K562 (cell line): ENCODE data around the gene DCAF8. TPM values are rescaled to one million over a fixed set of nuclear protein-coding genes. Genes with fewer than 3 reads are reported as not detected.

Experiments used
- ATAC-seq: fragments of 200-7000 bp; cut with Tn5 transposase; 3 replicates; pipeline ENCODE4 v1.9.1; 2020; ENCODE audit warnings: moderate library complexity
- BruUV-seq: library from RNA; stranded (reverse); fragments of 400-500 nt; replicated peaks from 2 replicates; lab custom pipeline; 2021; lab: Mats Ljungman, UMichigan
- CTCF ChIA-PET: fragments of 300-600 bp; formaldehyde crosslinking; extraction: SDS; loops from one replicate; lab custom pipeline; 2021; ENCODE audit warnings: low intra/inter-chr PET ratio; lab: Yijun Ruan, JAX
- POLR2A ChIA-PET: fragments of 300-600, 350-650 bp; sonication (Branson Sonifier 250); formaldehyde crosslinking; extraction: SDS; loops from one replicate; lab custom pipeline; 2021; ENCODE audit warnings: antibody characterized with exemption, inconsistent platforms; lab: Yijun Ruan, JAX
- DNase-seq, 4 experiments: peaks; one replicate each; pipeline versions ENCODE4 v3.0.0 to v3.0.0-alpha.2; 2011 to 2018; ENCODE audit warnings: low spot score in 3 of 4, mixed read lengths in 3 of 4; ENCODE audit errors: extremely low read depth in 1 of 4
- FAIRE-seq: peaks from 2 replicates; lab custom pipeline; 2011; peaks lifted over from hg19 to GRCh38; lab: Jason Lieb, UNC
- H2AFZ ChIP-seq: 2 replicates; pipeline ENCODE4 v1.6.0; 2011; ENCODE audit warnings: low read depth, low read length, control low read depth, inconsistent platforms
- H3K27ac ChIP-seq: fragments of 200-600 bp; 3 replicates; pipeline ENCODE4 v1.8.0; 2011; ENCODE audit warnings: low read depth, mild to moderate bottlenecking, control low read depth, inconsistent platforms, low read length, moderate library complexity, mixed read lengths; ENCODE audit errors: extremely low read depth
- H3K27me3 ChIP-seq, 2 experiments: fragments of 300-600 bp in 1 of 2; 2 replicates in 1 of 2; 3 replicates in 1 of 2; pipeline versions ENCODE4 v1.6.0 to v1.8.0; 2011; ENCODE audit warnings: inconsistent platforms in 2 of 2, low read length in 2 of 2, mild to moderate bottlenecking in 1 of 2, mixed read lengths in 1 of 2, moderate library complexity in 1 of 2; ENCODE audit not compliant: control insufficient read depth in 2 of 2, insufficient read depth in 2 of 2
- H3K36me3 ChIP-seq: fragments of 300-600 bp; 3 replicates; pipeline ENCODE4 v1.8.0; 2011; ENCODE audit warnings: mild to moderate bottlenecking, low read length, inconsistent platforms; ENCODE audit not compliant: control insufficient read depth, insufficient read depth
- H3K4me1 ChIP-seq, 2 experiments: fragments of 200-600 bp in 1 of 2; replicated peaks in 1 of 2; 2 replicates in 1 of 2; 3 replicates in 1 of 2; pipeline versions ENCODE4 v1.5.1 to v1.8.0; 2011; ENCODE audit warnings: inconsistent platforms in 2 of 2, low read length in 2 of 2, mild to moderate bottlenecking in 1 of 2, mixed read lengths in 1 of 2, moderate library complexity in 1 of 2; ENCODE audit not compliant: control insufficient read depth in 2 of 2, insufficient read depth in 2 of 2
- H3K4me2 ChIP-seq: 2 replicates; pipeline ENCODE4 v1.6.1; 2011; ENCODE audit warnings: low read length, control low read depth, inconsistent platforms, mixed read lengths; ENCODE audit not compliant: insufficient read depth
- H3K4me3 ChIP-seq: fragments of 200-600 bp; sonication (generic), shearing (Covaris generic); 2 replicates; pipeline ENCODE4 v1.5.1; 2016; ENCODE audit warnings: control low read depth, inconsistent platforms
- H3K79me2 ChIP-seq: fragments of 200-600 bp; 3 replicates; pipeline ENCODE4 v1.8.0; 2011; ENCODE audit warnings: low read length, inconsistent platforms; ENCODE audit not compliant: control insufficient read depth, insufficient read depth
- H3K9ac ChIP-seq, 2 experiments: 2 replicates each; pipeline versions ENCODE4 v1.6.0 to v1.6.1; 2011; ENCODE audit warnings: low read depth in 2 of 2, low read length in 2 of 2, control low read depth in 1 of 2, inconsistent platforms in 1 of 2, mild to moderate bottlenecking in 1 of 2, mixed read lengths in 1 of 2; ENCODE audit not compliant: insufficient read depth in 1 of 2
- H3K9me1 ChIP-seq: one replicate; pipeline ENCODE4 v1.6.0; 2011; ENCODE audit warnings: inconsistent platforms, mild to moderate bottlenecking, low read length, moderate library complexity; ENCODE audit not compliant: control insufficient read depth, insufficient read depth
- H3K9me3 ChIP-seq: replicated peaks from 2 replicates; pipeline ENCODE4 v1.5.1; 2011; ENCODE audit warnings: low read depth, low read length, inconsistent platforms; ENCODE audit not compliant: control insufficient read depth, insufficient read depth
- H4K20me1 ChIP-seq: replicated peaks from 2 replicates; pipeline ENCODE4 v1.6.1; 2011; ENCODE audit warnings: low read length, inconsistent platforms, mixed read lengths; ENCODE audit not compliant: control insufficient read depth, insufficient read depth
- CBFA2T3 ChIP-seq: fragments of 450-650 bp; IDR thresholded peaks from 2 replicates; pipeline ENCODE4 v1.6.1; 2017
- CBX3 ChIP-seq, 2 experiments: IDR thresholded peaks; 1 replicate in 1 of 2; 2 replicates in 1 of 2; pipeline ENCODE4 v1.6.1; 2012; ENCODE audit warnings: inconsistent platforms in 2 of 2, low read length in 2 of 2, borderline replicate concordance in 1 of 2, control low read depth in 1 of 2
- FOS ChIP-seq: IDR thresholded peaks from 3 replicates; pipeline ENCODE4 v1.6.1; 2011; ENCODE audit not compliant: insufficient read length; ENCODE audit errors: extremely low read depth
- GATA2 ChIP-seq: sonication (generic); formaldehyde crosslinking; IDR thresholded peaks from 2 replicates; pipeline ENCODE4 v1.4.0; 2020; ENCODE audit warnings: mild to moderate bottlenecking, missing genetic modification reagents
- JUN ChIP-seq, 2 experiments: sonication (generic) in 1 of 2; formaldehyde crosslinking in 1 of 2; IDR thresholded peaks; 2 replicates each; pipeline versions ENCODE4 v1.6.1 to v1.8.0; 2012 to 2022; ENCODE audit warnings: borderline replicate concordance in 2 of 2, mild to moderate bottlenecking in 2 of 2, improper control_type of control experiment in 1 of 2, low read depth in 1 of 2, low read length in 1 of 2, missing genetic modification reagents in 1 of 2
- MITF ChIP-seq: IDR thresholded peaks from 2 replicates; pipeline ENCODE4 v1.6.1; 2014; ENCODE audit warnings: antibody characterized with exemption
- MTA2 ChIP-seq: fragments of 450-650 bp; IDR thresholded peaks from 2 replicates; pipeline ENCODE4 v1.6.1; 2016; ENCODE audit warnings: low read depth
- NFE2L1 ChIP-seq: fragments of 450-650 bp; IDR thresholded peaks from 2 replicates; pipeline ENCODE4 v1.6.1; 2016; ENCODE audit warnings: missing genetic modification characterization, low read depth, mild to moderate bottlenecking, missing compliant biosample characterization, moderate library complexity, borderline replicate concordance
- PHTF2 ChIP-seq: fragments of 250-450 bp; sonication (Bioruptor Pico); IDR thresholded peaks from 2 replicates; pipeline ENCODE4 v1.5.0; 2021; ENCODE audit warnings: mild to moderate bottlenecking
- PPARD ChIP-seq: fragments of 250-450 bp; sonication (Bioruptor Pico); IDR thresholded peaks from 2 replicates; pipeline ENCODE4 v1.8.0; 2022; ENCODE audit warnings: inconsistent platforms, mild to moderate bottlenecking, moderate library complexity
- SMARCE1 ChIP-seq: fragments of 450-650 bp; IDR thresholded peaks from 2 replicates; pipeline ENCODE4 v1.7.1; 2016; ENCODE audit warnings: mild to moderate bottlenecking
- SRSF3 ChIP-seq: fragments of 200-400 bp; formaldehyde crosslinking; IDR thresholded peaks from 2 replicates; pipeline ENCODE4 v1.6.1; 2016; ENCODE audit warnings: mild to moderate bottlenecking, low read length, moderate library complexity; ENCODE audit not compliant: insufficient read depth
- U2AF2 ChIP-seq: fragments of 200-400 bp; formaldehyde crosslinking; optimal IDR thresholded peaks from 2 replicates; pipeline ENCODE3; 2017; ENCODE audit warnings: low read depth, mild to moderate bottlenecking, low read length
- ZBED1 ChIP-seq: IDR thresholded peaks from 2 replicates; pipeline ENCODE4 v1.6.1; 2014
- ZNF133 ChIP-seq: fragments of 250-450 bp; sonication (Bioruptor Pico); IDR thresholded peaks from 2 replicates; pipeline ENCODE4 v1.4.0; 2020; ENCODE audit warnings: mild to moderate bottlenecking
- ZNF232 ChIP-seq: sonication (generic); formaldehyde crosslinking; IDR thresholded peaks from 2 replicates; pipeline ENCODE4 v1.8.0; 2022; ENCODE audit warnings: mild to moderate bottlenecking, missing genetic modification reagents
- ZNF696 ChIP-seq: fragments of 250-450 bp; sonication (Bioruptor Pico); conservative IDR thresholded peaks from 2 replicates; pipeline ENCODE4 v1.4.0; 2020; ENCODE audit warnings: mild to moderate bottlenecking, moderate library complexity
- WGBS: fragments of 100-300 bp; shearing (Covaris generic); methylation state at CpG from one replicate; pipeline ENCODE4 v1.1.6; 2016; ENCODE audit warnings: low coverage, mixed read lengths; ENCODE audit not compliant: insufficient coverage; ENCODE audit errors: missing lambda C conversion rate; 5-methylcytosine and 5-hydroxymethylcytosine counted together
- in situ Hi-C: fragments of 300-500 bp; cut with MboI; formaldehyde crosslinking; loops from 4 replicates; pipeline ENCODE4 v1.15.0; 2018; ENCODE audit warnings: inconsistent platforms, mixed read lengths
- intact Hi-C: fragments of 100-400 bp; cut with micrococcal nuclease; formaldehyde crosslinking; loops from 2 replicates; pipeline ENCODE4 v1.14.2; 2022
- polyA plus RNA-seq, 8 experiments: library from polyadenylated mRNA; depleted of rRNA in 4 of 8; stranded (reverse) in 5 of 8; unstranded in 3 of 8; fragments of >200 nt; fragmentation: Nextera tagmentation in 2 of 8; fragmentation: Illumina TruSeq in 1 of 8; extraction: Ambion mirVana in 2 of 8; extraction: Trizol in 1 of 8; gene quantifications; 2 replicates each; pipeline versions ENCODE4 v1.2.1 to v1.2.3, GENCODE V29; 2011 to 2014; ENCODE audit warnings: inconsistent platforms in 1 of 8, missing spikeins in 1 of 8
- total RNA-seq, 7 experiments: library from RNA; depleted of rRNA in 6 of 7; stranded (reverse); fragments of >200 nt in 6 of 7; fragmentation: Illumina TruSeq in 2 of 7; extraction: Trizol in 2 of 7; gene quantifications; 2 replicates each; pipeline versions ENCODE4 v1.2.1 to v1.2.3, GENCODE V29; 2011 to 2021; ENCODE audit warnings: low replicate concordance in 1 of 7

Gene DCAF8
- total and polyA plus RNA-seq, 9 of the 15 experiments (the other 6 are each of a cell fraction or from before 2014, with no cell fraction given), result 11.6 to 149 (median 81.3) TPM

GRCh38 chr1:160307118-160307791 is 44.9 kb upstream of the DCAF8 start (continued):
- TF ChIP-seq MITF (no peak), GATA2 (no peak), ZBED1 (no peak), CBFA2T3 (no peak), PHTF2 (no peak), MTA2 (no peak), ZNF133 (CRISPR knock-in tag) (no peak)

- POLR2A ChIA-PET, result interaction anchor here (1.0 kb wide), 1 partner anchor 16 kb away, joined by 3 read pairs; no protein-coding TSS in a partner anchor
- H3K27ac ChIP-seq, result no peak overlapping the region
- intact Hi-C loops, result no loop called here
- no peak for TF ChIP-seq PPARD
- no peak for TF ChIP-seq NFE2L1 (tag)
- no peak for TF ChIP-seq SRSF3
- no peak for TF ChIP-seq SMARCE1
- TF ChIP-seq ZNF232 (CRISPR knock-in tag), result no peak
- no peak for TF ChIP-seq JUN (IDR thresholded peaks at IDR 0.05; ENCODE audit: borderline replicate concordance, low read depth, low read length)
- no peak for TF ChIP-seq JUN (CRISPR knock-in tag; IDR thresholded peaks at IDR 0.05; ENCODE audit: borderline replicate concordance)
- no peak for TF ChIP-seq CBX3 (IDR thresholded peaks at IDR 0.05; ENCODE audit: borderline replicate concordance in 1 of 2, low read length in 2 of 2)
- TF ChIP-seq ZNF696, result no peak
- no peak for TF ChIP-seq FOS
- TF ChIP-seq U2AF2, result no peak
- H3K4me2 ChIP-seq, result no peak overlapping the region
- in situ Hi-C loops, result no loop called here
- no peaks in the 10 kb centered on the region for H3K9me3 ChIP-seq
- H3K36me3 ChIP-seq, result peaks cover 84% of the 10 kb centered on the region
- no peak overlapping the region for H3K4me3 ChIP-seq
- no peaks in the 10 kb centered on the region for H3K79me2 ChIP-seq
- FAIRE-seq, result no peak
- no TSS peak for BruUV-seq
- no peaks in the 10 kb centered on the region for H3K27me3 ChIP-seq
- CTCF ChIA-PET, result no interaction called here
- H3K9ac ChIP-seq, result no peak overlapping the region
- no peak for DNase-seq
- H4K20me1 ChIP-seq, result no peaks in the 10 kb centered on the region
- H3K9me1 ChIP-seq, result no peaks in the 10 kb centered on the region
- WGBS, result 95% methylated on average over 7 of the region's 7 CpGs
- H3K4me1 ChIP-seq, result no peaks in the 10 kb centered on the region
- ATAC-seq, result no peak
- H2AFZ ChIP-seq, result no peak overlapping the region
Observed at GRCh38 chr1:160300173-160300572, 37.8 kb upstream of the DCAF8 start.
